Occipital lobe (tissue), 2 donors: Measurements from ENCODE around the gene ACRBP. TPM values are rescaled to one million over a fixed set of nuclear protein-coding genes. Genes with fewer than 3 reads are reported as not detected.

Source experiments
- DNase-seq: peaks from one replicate; lab custom pipeline; 2025; lab: John Stamatoyannopoulos, UW
- total RNA-seq: library from RNA; depleted of rRNA; stranded (reverse); fragments of >200 nt; gene quantifications from one replicate; pipeline ENCODE4 v1.2.3, GENCODE V29; 2014

Gene ACRBP
- total RNA-seq, result 0.62 TPM

DNA sequence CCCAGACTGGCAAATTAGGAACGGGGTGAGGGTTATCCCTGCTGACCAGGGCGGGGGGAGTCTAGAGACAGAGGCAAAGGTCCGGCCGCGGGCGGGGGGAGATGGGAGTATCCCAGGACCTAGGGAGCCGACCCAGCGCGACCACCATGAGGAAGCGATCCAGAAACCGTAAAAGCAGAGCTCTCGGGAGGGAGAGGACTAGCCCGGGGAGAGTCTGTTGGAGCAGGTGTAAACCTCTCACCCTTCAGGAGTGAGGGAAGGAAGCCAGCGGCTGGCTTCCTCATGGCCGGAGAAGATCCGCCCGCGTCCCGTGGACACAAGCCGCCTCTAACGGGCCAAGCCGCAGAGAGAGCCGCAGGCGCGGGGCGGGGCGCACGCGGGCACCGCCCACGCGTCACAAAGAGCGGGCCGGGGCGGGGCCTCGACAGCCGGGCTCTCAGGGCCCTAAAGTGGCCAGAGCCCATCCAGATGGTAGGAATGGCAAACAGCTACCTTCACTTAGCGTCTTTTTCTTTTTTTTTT lies at the start of gene ACRBP:
TSS of gene ACRBP (minus strand) at position 350 of the 522 bp plus-strand sequence. CDS start at position 284, 66 bp downstream.
- peak; percentile 52 for DNase-seq

DNA sequence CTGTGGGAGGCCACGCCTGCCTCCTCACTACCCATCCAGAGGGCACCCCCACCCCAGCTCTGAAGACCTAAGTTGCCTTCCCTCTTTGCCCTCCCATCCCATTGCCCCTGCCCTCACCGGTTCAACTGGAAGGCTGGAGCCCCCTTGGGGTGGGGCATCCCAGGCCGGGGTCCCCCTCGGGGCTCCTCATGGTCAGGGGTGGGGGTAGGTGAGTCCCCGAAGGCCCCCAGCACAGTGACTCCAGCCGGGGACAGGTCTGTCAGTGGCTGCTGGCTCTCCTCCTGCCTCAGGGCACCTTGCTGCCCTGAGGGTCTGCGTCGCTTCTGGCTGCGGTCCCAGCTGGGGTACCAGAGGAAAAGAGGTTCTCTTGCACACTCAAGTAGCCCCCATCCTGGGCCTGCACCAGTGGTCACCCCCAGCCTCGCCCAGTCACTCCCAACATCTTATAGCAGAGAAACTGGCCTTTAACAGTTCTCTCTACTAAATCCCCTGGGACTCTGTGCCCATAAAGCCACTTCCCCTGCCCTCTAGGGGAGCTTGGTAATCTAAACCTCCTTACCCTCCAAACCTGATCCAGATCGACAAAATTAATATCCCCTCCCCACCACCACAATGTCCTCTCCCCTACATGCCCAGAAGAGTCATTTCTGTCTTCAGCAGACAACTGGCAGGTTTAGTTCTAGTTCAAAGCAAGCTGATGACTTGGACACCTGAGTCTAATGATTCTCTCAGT lies 48.2 kb upstream of the ACRBP start:
- no peak for DNase-seq

DNA sequence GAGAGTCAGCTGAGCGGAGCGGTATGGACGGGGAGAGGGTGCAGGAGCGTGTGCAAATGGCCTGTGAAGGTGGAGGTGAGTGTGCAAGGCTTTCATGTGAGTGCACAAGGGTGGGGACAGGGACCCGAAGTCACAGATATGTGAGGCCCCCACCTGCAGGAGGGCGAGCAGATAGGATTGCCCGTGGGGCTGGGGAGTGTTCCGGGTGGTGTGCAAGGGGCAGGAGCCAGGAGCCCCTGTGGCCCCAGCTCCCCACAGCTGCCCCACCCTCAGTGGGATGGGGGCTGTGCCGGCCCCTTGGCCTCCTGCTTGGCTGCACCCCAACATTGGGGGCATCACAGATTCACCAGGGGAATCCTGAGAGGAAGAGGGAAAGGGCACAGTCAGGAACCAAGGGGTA lies 47.5 kb upstream of the ACRBP start:
- no peak for DNase-seq

DNA sequence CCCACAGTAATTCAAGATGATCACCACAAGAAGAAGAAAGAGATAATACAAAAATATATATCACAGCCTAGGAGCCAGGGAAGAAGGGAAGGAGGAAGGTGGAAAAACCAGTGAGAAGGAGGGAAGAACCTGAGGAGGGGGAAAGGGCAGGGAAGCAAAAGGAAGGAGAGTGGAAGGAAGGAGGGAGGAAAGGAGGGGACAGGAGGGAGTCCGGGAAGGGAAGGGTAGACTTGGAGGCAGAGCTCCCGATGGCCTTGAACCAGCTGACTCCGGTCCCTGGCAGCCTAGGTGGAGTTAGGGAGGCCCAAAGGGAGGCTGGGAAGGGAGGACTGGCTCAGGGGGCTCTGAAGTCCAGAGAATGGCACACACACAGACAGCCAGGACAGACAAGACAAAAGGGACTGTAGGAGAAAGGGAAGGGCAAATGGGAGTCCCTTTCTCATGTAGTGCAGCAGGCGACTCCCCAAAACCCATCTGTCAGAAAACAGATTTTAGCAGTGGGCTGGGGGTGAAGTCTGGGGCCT lies 46.7 kb upstream of the ACRBP start:
- no peak for DNase-seq

DNA sequence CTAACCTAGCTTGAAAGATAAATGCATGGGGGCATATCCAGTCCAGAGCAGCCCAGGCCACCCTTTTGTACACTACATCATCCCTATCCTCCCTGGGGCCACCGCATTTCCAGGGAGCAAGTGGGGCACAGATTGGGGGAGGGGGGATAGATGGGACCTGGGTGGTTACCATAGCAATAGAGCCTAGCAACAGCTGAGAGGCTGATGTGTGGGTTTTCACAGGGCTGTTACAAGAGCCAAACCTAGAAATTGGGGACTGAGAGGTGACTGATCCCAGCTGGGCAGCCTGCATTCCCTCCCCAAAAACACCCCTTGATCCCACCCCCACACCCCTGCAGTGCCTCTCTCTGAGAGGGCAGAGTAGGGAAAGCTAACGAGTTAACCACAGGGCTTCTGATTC lies 45.7 kb upstream of the ACRBP start:
- DNase-seq, result no peak

DNA sequence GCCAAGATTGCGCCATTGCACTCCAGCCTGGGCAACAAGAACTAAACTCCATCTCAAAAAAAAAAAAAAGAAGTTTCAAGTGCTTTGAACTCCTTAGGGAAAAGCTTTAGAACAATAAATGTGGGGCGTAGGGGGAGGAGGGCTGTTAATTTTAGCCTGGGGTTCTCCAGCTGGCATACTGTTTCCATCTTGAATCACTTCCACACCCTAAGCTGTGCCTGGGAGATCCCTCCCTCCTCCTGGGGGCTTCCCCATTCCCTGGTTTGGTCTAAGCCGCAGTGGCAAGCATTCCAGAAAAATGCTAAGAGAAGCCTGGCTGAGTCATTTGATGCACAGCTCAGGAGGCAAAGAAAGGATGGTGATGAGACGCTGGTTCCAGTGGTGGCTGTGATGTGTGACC lies 44.2 kb upstream of the ACRBP start:
- DNase-seq, result no peak

DNA sequence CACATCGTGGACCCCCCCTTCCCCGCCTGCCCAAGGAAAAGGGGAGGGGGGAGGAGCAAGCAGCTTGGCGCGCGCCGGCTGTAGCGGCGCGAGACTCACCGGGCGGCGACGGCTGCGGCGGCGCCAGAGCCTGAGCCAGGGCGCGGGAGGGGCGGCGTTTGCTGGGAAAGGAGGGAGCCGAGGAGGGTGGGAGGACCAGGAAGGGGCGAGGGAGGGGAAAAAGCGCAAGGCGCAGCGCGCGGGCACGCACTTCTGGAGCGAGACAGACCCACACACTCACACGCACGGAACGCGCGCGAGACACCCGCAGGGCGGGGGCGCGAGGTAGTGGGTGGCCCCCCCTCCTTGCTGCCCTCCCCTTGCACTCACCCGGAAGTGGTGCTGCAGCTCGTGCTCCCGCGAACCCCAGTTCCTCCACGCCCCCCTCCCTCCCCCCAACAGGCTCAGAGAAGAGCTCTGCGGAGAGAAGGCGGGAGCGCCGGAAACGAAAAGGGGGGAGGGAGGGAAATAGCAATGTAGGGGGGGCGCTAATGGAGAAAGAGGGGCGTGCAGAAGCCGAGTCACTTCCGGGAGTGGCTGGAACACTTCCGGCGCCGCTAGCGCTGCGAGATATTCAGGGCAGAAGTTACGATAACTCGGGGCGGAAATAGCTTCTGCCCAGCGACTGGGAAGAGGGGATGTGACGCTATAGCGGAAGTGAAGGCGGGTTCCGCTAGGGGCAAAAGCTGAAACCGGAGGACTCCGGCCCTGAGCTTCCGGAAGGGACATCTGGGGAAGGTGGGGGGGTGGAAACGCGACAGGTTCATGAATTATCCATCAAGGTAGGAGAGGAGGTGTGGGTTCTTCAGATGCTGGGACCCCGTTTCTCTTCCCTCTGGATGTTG lies 42.0 kb upstream of the ACRBP start, which contains the start of gene ZNF384:
TSS of gene ZNF384 (minus strand) at position 377 of the 884 bp plus-strand sequence. CDS start 9,855 bp downstream, outside the sequence.
- peak; percentile 99 for DNase-seq

DNA sequence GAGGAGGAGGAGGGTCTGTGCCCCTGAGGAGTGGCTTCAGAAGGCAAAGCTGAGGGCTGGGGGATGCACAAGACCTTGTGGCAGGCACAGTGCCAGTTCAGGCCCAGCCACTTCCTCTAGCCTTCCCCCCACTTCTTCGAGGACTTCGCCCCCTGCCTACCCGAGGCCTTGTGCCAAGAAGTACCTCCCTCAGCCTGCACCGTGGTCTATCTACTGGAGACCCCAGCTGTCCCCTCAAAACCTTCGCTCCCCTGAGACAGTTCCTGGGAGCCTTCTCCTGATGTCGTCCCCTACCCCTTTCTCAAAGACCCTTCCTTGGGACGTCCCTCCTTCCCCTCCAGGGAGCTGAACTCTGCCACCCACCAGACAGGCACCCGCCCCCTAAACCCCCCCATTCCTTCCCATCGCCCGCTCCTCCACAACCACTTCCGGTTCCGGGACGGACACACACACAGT lies 41.3 kb upstream of the ACRBP start:
- DNase-seq, result no peak

DNA sequence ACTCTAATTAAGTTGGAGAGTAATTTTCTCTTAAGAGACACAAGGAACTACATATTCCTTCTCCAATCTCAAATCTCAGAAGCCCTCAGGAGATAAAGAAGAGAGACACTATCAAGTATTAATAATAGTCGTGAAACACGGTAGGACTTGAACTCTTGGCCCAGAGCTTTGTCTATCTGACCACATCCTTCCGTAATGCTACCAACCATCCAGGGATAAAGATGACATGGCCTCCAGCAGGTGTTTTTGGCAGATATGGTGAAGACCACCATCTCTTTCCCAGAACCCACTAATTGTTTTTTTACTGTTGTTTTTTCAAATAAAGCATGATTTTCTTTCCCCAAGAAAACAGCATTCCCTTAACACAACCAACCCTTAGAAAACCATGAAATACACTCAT lies 38.6 kb upstream of the ACRBP start:
- no peak for DNase-seq

DNA sequence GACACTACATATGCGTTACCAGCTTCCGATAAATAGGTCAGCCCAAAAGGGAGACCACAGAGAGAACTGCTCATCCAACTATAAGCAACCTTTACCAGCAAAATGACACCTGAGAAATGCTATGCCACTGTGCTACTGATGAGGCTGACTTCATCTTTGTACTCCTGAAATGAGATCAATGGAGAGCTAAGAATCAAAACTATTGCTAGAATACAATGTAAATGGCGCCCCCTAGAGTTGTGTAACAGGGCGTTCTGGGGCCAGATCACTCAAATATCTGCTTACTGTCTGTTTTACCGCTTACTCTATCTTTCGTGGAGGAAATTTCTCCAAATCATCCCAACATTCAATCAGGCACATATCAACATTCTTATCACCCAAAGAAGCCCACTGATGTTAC lies 37.4 kb upstream of the ACRBP start:
- no peak for DNase-seq

DNA sequence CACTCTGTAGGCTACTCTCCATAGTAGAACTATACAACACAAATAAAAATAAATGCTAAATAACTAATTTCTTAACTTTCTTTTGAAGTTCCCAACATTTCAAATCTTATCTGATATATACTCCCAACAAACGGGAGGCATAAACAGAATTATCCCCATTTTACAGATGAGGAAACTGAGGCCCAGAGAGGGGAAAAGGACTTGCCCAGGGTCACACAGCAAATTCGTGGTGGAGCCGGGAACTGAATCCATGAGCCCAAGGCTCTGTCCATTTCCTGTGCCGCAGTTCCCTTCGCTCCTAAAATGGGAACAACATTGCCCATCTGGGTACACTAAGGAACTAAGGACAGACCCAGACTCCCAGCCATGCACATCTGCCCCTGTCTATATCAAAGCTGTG lies 29.7 kb upstream of the ACRBP start:
- DNase-seq, result no peak

DNA sequence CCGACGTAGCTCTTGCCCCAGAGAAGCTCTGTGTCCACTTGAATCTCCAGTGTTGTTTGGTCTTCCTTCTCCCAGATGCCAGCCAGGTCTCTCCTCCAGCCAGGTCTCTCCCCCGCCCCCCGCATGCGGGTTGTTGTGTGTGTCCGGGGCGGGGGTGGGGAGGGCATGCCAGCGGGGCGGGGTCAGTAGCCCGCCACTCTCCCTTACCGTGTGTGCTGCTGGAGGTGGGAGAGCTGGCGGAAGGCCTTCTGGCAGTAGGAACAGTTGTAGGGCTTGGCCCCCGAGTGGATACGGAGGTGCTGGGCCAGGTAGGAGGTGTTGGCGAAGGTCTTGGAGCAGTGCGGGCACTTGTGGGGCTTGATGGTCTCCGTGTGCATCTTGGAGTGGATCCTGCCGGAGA lies 24.9 kb upstream of the ACRBP start:
- no peak for DNase-seq

DNA sequence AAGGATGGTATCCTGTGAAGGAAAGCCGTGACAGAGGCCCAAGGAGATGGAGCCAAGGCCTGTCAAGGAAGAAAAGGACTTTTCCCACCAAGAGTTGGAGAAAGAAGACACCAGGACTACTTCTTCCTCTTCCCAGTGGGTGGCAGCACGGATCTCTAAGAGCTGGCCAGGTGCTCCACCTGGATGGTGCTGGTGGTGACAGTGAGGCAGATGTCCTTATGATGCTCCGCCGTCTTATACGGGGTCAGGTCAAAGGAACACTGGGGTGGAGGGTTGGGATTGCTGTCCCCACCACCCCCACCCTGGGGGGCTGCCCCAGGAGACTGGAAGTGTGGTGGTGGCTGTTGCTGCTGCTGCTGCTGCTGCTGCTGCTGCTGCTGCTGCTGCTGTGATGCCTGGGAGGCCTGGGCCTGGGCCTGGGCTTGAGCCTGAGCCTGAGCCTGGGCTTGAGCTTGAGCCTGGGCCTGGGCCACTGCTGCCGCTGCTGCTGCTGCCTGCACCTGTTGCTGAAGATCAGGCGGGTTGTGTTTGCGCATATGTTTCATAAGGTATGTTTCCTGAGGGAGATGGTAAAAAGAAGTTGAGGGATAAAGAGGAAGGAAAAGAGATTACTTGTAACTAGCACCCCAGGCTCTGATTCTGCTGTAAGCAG lies 20.5 kb upstream of the ACRBP start:
- no peak for DNase-seq

DNA sequence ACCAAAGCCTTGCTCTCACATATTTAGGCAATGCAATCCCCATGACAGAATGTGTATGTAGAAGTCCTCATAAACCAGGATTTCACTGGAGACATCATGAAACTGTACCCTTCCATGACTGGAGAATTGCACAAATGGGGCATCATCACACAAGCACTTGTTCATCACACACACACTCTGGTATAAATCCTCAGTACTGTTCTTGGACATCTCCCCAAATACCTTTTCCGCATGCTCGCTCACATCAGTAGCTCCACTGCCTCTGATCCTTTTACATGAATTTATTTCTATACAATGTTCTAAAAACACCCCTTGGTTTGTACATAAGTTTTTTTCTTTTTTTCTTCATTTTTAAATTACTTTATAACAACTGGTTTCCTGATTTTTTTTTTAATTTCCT lies 19.0 kb upstream of the ACRBP start:
- no peak for DNase-seq

DNA sequence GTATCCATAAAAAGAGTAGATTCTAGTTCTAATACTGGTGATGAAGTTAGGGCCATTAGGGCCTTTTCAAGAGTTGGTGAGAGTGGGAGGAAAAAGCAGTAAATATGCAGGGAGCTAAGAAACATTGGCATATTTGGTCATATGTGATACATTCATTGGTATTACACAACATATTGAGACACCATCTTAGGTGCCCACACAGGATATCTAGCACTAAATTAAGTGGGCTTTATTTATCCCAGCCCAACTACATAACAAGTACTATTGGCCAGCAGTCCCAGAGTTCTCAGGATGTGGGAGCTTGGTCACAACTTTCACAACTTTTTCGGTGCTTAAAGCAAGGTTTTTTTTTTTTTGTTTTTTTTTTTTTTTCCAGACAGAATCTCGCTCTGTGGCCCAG lies 17.7 kb upstream of the ACRBP start:
- DNase-seq, result no peak

DNA sequence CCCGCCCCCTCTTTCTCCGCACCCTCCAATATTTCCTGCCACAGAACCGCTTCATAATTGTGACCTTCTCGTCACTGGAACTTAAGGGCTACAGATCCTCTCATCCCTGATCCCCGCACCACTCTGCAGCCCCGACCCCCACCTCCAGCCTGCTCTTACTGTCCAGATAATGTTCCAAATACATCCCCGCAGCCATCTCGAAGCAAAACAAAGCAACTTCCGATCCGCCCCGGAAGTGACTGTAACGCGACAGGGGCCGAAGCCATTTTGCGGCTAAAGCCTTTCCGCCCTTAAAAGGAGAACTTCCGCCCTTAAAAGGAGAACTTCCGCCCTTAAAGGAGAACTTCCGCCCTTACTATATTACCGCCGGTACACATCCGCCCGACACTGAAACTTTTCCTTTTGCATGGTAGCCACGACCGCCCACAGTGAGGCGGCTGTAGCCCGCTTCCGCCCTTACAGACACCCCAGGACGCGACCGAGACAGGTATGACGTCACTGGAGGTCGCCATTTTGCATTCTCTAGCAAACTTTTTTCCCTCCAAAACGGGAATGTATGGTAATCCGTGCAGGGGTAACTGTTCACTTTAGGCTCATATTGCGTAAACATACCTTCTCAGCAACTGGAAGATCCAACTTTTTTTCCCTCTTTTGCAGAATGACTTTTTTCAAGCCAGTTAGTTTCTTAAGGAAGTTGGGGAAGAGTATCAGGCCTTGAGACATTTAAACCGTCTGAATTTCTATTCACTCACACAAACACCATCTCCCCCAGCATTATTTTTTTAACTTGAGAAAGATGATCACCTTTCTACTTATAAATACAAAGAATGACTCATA lies 15.9 kb upstream of the ACRBP start, which contains the start of gene ING4:
TSS of gene ING4 (minus strand) at position 214 of the 837 bp plus-strand sequence. CDS start at position 196, 18 bp downstream.
- DNase-seq, result peak; percentile 97

DNA sequence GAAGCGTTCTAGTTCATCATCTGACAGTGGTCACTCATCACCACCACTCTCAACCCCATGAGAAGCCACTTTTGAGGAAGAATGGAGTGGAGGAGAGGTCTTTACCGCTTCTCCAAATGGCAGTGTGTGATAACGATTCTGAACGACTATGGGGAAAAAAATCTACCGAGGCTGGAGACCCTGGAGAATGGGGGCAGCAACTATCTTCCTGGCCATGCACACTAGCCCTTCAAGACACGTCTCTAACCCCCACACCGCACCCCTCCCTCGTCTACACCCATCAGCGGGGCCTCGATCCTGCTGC lies 15.3 kb upstream of the ACRBP start:
- DNase-seq, result no peak

DNA sequence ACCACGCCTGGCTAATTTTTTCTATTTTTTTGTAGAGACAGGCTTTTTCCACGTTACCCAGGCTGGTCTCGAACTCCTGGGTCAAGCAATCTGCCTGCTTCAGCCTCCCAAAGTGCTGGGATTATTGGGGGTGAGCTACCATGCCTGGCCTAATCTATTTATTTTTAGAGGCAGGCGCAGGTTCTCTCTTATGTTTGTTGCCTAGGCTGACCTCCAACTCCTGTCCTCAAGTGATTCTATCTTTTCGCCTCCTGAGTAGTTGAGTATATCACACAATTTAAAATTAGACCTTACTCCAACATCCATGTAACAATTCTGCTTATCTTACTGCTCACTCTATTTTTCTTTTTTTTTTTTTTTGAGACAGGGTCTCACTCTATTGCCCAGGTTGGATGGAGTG lies 6.8 kb upstream of the ACRBP start:
- DNase-seq, result no peak

DNA sequence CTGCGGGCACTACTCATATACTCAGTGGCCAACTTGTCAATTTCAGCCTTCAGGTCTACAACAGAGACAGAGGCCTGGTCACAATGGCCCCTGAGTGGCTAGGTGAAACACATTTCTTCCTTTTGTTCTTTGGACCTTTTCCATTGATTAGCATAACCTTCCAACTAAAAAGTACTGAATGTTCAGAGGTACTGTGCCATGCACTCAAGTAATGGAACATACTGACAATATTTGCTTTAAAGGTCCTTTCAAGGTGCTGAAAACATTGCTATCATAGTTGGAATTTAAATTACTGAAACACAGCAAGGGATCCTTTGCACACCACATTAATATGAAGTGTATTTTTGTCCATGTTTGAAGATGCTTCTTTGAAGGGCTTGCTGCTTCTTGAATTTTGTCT lies 6.1 kb upstream of the ACRBP start:
- no peak for DNase-seq

DNA sequence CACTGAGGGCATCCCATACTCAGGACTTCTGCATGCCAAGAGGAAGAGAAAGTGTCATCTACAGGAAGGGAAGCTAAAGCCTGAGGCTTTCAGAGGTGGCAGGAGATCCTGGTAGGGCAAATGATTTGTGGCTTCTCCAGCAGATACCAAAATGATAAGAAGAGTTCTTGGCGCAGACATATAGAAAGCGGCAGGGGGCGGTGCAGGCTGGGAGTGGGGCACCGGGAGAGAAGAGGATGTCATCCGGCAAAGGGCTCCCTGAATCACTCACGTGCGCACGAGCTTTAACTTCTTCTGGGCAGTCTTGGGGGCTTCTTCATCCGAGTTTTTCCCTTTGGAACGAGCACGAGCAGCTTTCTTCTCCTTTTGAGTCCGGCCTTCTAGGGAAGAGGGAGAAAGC lies 5.2 kb upstream of the ACRBP start:
- DNase-seq, result no peak

DNA sequence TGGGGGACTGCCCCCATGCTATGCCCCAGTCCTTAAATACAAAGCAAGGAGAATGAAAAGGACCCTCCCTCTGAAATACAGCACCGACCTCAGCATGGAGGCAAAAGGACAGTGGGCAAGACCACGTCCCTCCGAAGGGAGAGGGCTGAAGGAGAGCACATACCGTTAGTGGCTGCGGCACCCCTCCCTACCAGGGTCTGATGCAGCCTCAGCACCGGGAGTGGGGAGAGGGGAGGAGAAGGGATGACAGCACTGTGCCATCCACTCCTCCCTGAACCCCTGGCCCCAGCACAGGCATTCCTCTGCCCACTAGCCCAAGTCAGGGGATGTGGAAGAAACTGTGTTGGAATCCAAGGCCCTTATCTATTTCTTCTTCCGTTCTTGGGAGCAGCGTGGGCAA lies 3.6 kb upstream of the ACRBP start:
- no peak for DNase-seq
